NCI-H1930 (cell line): ENCODE data around the gene SYCE1L.

Source experiments
- DNase-seq, 2 experiments: peaks; one replicate each; lab custom pipeline; 2025; lab: John Stamatoyannopoulos, UW

The SYCE1L gene

DNA sequence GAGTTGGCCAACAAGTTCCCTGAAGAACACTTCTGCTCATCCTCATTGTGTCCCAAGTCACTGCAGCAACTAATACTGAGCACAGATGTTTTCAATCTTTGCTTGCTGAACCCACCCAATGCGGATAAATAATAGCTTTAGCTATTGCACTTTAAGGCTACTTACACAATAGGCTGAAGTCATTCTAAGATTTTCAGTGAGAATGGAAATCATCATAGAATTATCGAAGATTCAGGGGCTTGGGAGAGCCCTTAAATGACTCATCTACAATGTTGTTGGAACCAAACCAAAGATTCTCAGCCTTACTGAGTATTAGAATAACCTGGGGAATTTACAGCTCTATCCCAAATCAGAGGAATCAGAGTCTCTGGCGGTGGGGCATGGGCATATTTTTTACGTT is 51.2 kb downstream of the SYCE1L start:
- no peak for DNase-seq
